GM15510 (cell line): ENCODE measurements around the gene DIRAS1.

Source experiments
- POLR2A ChIP-seq: IDR thresholded peaks from 3 replicates; pipeline ENCODE4 v1.6.1; 2011; ENCODE audit warnings: borderline replicate concordance; ENCODE audit not compliant: insufficient read length; ENCODE audit errors: extremely low read depth

Gene DIRAS1

GRCh38 chr19:2739602-2740313, 18.6 kb upstream of the DIRAS1 start, which contains the start of gene SLC39A3:
SLC39A3 (minus strand) TSS chr19:2740017; CDS start chr19:2737257, 2,760 bp downstream.
- peak; percentile 71 for TF ChIP-seq POLR2A

GRCh38 chr19:2736550-2737190, 15.5 kb upstream of the DIRAS1 start:
- TF ChIP-seq POLR2A = no peak

GRCh38 chr19:2735374-2735773, 14.2 kb upstream of the DIRAS1 start:
- TF ChIP-seq POLR2A = no peak

- no peak for TF ChIP-seq POLR2A
These were observed 13.6 kb upstream of the DIRAS1 start for GRCh38 chr19:2734589-2735288.

GRCh38 chr19:2733930-2734588, 12.9 kb upstream of the DIRAS1 start:
- no peak for TF ChIP-seq POLR2A

- no peak for TF ChIP-seq POLR2A
These were observed 11.7 kb upstream of the DIRAS1 start for GRCh38 chr19:2732883-2733282.

- no peak for TF ChIP-seq POLR2A
These were observed 11.1 kb upstream of the DIRAS1 start for GRCh38 chr19:2732157-2732725.

GRCh38 chr19:2731181-2731995, 10.2 kb upstream of the DIRAS1 start:
- no peak for TF ChIP-seq POLR2A

GRCh38 chr19:2729943-2730818, 9.0 kb upstream of the DIRAS1 start:
- TF ChIP-seq POLR2A = no peak

- no peak for TF ChIP-seq POLR2A
These were observed 7.7 kb upstream of the DIRAS1 start for GRCh38 chr19:2728783-2729387.

- TF ChIP-seq POLR2A = no peak
These were observed 6.4 kb upstream of the DIRAS1 start for GRCh38 chr19:2727640-2727944.

GRCh38 chr19:2726904-2727639, 5.9 kb upstream of the DIRAS1 start:
- no peak for TF ChIP-seq POLR2A

- no peak for TF ChIP-seq POLR2A
These were observed 5.1 kb upstream of the DIRAS1 start for GRCh38 chr19:2726160-2726855.
